ELR (cell line): ENCODE measurements around the gene CARD9.
"Not testable (repeated sequence)": the region's sequence is repeated elsewhere in the genome, so short reads cannot be mapped to it uniquely, and the experiment has no call there.

Source experiments
- DNase-seq: peaks from one replicate; pipeline ENCODE4 v3.0.0-alpha.2; 2015; ENCODE audit warnings: low read depth

The CARD9 gene

DNA sequence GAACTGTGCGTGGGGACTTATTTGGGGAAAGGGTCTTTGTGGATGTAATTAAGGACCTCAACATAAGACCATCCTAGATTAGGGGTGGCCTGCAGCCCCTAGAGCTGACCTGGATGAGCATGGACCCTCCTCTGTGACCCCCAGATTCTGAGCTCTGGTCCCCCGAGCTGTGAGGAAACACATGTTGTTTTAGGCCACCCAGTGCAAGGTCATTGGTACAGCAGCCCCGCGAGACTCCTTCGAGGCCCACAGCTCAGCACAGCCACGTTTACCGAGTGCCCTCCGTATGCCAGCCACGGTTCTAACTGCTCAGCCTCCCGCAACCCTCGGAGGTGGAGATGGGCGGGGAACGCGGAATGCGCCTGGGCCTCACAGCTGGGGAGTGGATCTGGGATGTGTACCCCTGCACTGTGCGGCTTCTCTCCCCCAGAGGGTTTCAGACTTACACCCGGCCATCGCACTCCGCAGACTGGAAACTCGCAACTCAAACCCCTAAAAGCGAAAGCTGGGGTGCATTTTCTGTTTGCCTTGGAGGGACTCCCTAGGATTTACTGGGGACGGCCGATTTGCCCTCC, 50.6 kb downstream of the CARD9 start:
- no peak for DNase-seq

DNA sequence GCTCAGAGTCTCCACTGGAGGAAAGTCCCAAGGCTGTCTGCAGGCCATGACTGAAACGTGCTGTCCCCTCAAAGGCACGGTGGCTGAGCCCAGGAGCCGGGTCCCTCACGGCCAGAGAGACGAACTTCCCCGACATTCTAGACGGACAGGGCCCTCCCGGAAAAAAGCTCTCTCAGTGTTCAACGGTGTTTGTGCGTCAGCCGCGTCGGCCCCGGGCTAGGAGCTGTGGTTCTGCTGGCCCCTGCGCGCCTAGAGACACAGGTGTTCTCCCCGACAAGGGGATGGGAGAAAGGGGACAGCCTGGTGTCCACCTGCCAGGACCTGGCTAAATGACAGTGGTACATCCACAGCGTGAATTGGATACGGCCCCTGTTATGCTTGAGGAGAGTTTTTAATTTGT, 51.9 kb downstream of the CARD9 start:
- no peak for DNase-seq

DNA sequence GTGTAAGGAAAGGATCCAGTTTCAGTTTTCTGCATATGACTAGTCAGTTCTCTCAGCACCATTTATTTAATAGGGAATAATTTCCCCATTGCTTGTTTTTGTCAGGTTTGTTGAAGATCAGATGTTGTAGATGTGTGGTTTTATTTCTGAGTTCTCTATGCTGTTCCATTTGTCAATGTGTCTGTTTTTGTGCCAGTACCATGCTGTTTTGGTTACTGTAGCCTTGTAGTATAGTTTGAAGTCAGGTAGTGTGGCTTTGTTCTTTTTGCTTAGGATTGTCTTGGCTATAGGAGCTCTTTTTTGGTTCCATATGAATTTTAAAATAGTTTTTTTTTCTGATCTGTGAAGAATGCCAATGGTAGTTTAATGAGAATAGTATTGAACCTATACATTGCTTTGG, 52.5 kb downstream of the CARD9 start:
- DNase-seq, result not testable (repeated sequence)

DNA sequence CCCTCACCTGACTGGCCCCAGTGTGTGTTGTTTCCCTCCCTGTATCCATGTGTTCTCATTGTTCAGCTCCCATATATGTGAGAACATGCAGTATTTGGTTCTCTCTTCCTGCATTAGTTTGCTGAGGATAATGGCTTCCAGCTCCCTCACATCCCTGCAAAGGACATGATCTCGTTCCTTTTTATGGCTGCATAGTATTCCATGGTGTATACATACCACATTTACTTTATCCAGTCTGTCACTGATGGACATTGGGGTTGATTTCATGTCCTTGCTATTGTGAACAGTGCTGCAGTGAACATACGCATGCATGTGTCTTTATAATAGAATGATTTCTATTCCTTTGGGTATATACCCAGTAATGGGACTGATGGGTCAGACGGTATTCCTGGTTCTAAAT, 53.5 kb downstream of the CARD9 start:
- DNase-seq, result not testable (repeated sequence)

DNA sequence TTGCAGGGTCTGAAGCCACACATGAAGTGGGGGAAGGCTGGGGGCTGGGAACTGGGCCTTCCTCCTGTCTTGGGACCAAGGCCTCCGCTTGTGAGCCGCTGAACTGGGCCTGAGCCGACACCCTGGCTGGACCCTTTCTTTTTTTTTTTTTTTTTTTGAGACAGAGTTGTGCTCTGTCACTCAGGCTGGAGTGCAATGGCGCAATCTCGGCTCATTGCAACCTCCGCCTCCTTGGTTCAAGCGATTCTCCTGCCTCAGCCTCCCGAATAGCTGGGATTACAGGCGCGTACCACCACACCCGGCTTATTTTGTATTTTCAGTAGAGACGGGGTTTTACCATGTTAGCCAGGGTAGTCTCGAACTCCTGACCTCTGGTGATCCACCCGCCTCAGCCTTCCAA, 54.2 kb downstream of the CARD9 start:
- not testable (repeated sequence) for DNase-seq

DNA sequence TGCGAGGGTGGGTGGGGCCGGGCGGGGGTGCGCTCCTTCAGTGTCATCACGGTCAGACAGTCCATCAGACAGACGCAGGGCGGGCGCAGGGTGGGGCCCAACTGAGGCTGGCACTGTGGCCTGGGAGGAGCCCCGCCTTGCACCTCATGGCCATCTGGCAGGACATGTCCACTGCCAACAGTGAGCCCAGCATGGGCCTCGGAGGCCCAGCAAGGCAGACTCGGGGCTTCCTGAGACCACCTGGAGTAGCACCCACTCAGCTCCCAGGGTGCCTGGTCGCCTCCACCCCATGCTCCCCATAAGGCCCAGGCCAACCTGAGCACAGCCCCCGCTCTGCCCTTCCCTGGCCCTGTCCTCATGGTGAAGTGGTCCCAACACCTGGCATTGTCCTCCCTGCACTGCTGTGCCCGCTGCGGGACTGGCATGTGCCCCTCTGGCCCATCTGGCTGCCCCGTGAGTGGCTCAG, 54.7 kb downstream of the CARD9 start:
- no peak for DNase-seq

DNA sequence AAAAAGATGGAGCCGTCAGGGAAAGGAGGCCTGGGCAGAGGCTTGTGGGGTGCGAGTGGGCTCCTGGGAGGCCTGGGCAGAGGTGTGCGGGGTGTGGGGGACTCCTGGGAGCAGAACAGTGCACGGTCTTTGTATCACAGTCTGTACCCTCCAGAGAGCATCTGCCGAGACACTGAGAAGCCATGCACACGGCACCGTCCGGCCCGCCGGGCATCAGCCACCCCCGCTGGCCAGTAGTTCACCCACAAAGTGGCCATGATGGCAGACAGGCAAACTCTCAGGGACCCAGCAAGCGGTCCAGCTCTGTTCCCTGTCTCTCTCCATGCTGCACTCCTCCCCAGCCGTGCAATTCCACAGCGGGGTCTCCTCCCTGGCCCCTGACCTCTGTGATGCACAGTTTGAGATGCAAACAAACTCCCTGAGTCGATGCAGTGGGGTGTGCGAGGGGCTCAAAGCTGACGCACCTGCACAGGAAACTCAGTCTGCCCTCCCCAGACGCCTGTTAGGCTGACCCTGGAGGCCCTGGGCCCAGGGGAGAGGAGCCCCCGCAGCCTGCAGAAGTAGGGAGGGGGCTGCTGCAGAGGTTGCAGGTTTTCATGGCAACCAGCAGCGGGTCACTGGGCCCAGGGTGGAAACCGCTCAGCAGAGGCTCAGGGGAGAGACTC, 55.2 kb downstream of the CARD9 start:
- no peak for DNase-seq

DNA sequence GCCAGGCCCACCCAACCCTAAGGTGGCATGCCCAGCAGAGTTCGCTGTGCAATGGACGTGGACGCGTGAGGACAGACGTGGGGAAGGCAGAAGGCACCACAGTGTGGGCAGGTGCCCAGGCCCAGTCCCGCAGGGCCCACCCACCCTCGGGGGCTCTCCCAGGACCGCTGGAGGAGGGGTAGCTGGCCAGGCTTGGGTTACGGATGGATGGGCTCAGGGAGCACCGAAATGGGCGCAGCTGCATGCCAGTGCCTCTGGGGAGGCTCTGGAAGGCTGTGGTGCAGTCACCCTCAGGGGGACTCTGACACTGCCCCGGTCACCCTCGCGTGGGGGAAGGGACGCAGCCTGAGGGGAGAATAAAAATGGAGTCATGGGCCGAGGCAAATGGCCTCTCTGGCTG, 55.8 kb downstream of the CARD9 start:
- no peak for DNase-seq

DNA sequence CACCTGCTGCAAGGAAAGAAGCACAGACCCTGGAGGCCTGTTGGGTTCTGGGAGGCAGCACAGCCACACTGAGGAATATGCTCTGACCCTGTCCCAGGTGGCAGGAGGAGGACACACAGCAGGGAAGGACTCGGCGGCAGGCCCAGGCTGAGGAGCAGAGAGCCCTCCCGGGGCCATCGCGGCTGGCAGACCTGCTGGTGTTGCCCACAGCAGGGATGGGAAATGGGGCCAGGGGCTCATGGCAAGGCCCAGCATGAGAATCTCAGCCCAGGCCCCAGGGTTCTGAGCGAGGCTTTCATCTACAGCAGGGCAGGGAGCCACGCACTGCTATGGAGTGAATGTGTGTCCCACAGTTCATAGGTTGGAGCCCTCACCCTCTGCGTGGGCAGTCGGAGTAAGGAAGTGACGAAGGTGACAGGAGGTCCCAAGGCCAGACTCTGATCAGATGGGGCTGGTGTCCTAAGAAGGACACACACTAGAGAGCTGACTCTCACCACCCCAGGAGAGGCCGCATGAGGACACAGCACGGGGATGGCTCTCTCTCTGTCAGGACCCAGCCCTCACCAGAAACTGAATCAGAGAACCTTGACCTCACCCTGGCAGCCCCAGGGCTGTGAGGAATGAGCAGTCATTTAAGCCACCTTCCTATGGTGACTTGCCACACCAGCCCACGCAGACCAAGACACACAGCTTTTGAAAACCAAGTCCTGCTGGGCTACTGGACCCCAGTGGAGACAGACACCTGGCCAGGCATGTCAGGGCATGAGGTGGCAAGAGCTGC, 56.4 kb downstream of the CARD9 start:
- DNase-seq, result no peak

DNA sequence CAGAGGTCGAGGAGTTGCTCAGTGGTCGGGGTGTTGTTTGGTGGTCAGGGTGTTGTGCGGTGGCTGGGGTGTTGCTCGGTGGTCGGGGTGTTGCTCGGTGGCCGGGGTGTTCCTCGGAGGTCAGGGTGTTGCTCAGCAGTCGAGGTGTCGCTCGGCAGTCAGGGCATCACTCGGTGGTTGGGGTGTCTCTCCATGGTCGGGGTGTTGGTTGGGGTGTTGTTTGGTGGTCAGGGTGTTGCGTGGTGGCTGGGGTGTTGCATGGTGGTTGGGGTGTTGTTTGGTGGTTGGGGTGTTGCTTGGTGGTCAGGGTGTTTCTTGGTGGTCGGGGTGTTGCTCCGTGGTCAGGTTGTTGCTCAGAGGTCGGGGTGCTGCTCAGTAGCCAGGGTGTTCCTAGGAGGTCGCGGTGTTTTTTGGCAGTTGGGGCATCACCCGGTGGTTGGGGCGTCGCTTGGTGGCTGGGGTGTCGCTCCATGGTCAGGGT, 57.2 kb downstream of the CARD9 start:
- DNase-seq, result no peak

DNA sequence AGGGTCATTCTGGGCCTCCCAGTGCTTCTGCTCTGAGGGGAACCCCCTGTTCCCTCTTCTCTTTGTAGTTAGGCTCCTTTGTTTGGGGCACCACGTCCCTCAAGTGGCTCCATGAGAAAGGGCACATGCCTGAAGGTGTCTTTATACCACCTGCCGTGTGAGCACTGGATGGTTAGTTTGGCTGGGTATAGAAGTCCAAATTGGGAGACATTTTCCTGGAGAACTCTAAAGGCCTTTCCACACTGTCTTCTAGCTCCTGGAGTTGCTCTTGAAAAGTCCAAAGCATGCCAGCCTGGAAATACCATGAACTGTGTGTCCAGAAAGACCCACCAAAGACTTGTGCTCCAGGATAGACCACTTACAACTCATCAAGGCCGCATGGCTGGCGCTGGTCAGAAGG, 58.5 kb downstream of the CARD9 start:
- DNase-seq, result no peak

DNA sequence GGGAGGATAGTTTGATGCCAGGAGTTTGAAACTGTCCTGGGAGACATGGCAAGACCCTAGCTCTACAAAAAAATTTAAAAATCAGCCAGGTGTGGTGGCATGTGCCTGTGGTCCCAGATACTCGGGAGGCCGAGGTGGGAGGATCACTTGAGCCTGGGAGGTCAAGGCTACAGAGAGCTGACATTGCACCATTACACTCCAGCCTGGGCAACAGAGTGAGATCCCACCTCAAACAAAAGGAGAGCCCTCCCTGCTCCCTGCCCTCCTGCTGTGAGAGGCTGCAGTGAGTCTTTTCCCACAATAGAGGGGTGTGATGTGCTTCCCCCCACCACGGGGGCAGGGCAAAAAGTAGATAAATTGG, 59.4 kb downstream of the CARD9 start:
- no peak for DNase-seq
